ENCODE data around the gene SERPINH1.

- TF ChIP-seq POLR2A (IDR thresholded peaks at IDR 0.05; ENCODE audit: low read depth, low read length) (no peak), TAF1 (IDR thresholded peaks at IDR 0.05; ENCODE audit: borderline replicate concordance, low read depth, low read length) (no peak)
These were observed 27.0 kb downstream of the SERPINH1 start for GRCh38 chr11:75589051-75589450.
